Stimulated activated CD8-positive, alpha-beta memory T cell treated with anti-CD3 and anti-CD28 coated beads, Interleukin-4, amount 100 ng/mL, for 4 hours (primary cell): ENCODE data around the gene TFAP2E.

ENCODE experiments used
- DNase-seq, 2 donors: peaks; one replicate each; pipeline ENCODE4 v3.0.0-alpha.2; 2020; ENCODE audit warnings: low read depth in 2 of 2, low spot score in 1 of 2

Gene TFAP2E

GRCh38 chr1:35594005-35594760, 21.1 kb downstream of the TFAP2E start:
- no peak for DNase-seq

DNA sequence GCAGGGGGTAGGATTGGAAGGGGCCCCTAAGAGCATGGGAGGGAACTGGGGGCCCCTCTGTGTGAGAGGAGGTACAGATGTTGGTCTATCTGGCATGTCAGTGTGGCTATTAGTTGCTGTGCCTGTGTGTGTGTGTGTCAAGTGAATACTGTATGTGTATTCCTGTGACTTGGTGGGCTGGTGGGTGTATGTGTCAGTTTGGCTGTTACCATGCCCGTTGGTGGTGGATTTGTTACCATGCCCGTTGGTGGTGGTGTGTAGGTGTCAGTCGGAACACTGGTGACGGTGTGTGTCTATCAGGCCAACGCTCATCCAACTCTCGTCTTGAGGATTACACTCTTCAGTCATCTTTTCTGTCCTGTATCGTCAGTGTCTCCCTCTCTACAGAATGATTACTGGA, 22.6 kb downstream of the TFAP2E start:
- DNase-seq: no peak

- DNase-seq: no peak
Observed at GRCh38 chr1:35597870-35598269, 24.8 kb downstream of the TFAP2E start.

GRCh38 chr1:35598895-35599294, 25.8 kb downstream of the TFAP2E start:
- no peak for DNase-seq

DNA sequence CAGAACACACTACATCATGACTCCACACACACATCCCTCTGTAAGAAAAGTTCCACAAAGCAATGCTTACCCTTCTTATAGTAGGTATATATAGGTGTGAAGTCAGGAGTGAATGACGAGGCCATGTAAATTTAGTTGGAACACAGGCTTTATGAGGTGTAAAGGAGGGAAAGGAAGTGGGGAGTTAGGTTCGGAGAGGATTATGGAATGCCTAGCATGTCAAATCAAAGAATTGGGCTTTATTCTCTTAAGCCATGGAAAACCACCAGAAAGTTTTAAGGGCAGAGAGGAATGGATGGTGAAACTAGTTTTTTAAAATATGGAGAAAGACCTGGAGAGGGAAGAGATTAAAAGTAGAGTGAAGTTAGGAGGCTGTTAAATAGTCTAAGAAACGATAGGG, 26.3 kb downstream of the TFAP2E start:
- no peak for DNase-seq

DNA sequence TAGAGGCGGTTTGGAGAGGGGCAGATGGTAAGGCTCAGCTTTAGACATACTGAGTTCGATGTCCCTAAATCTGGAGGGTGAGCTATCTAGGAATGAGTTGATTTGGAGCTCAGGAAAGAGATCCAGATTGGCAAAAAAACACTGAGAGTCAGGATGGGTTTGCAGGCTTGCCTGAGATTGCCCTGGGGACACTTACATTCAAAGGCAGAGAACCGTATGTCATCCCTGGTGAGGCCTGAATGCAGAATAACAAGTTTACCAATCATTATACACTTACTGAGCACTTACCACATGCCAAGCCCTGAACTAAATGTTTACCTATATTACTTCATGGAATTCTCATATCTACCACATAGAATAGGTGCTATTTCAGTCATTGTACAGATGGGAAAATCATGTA, 27.5 kb downstream of the TFAP2E start:
- no peak for DNase-seq

GRCh38 chr1:35603468-35603867, 30.4 kb downstream of the TFAP2E start:
- DNase-seq: no peak

DNA sequence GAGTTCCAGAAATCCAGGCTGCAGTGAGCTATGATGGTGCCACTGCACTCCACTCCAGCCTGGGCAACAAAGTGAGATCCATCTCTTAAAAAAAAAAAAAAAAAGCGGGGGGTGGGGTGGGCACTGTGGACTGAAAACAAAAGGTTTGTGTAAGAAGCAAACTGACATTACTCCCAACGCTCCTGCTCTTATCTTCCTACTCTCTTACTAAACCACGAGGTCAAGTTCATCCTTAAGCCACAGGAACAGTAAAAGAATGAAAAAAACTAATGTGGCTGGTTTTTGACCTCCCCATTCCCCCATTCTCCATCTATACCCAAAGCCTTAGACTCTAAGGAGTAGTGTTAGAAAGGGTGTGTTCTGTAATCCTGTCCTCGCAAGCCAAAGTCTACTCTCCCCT, 30.8 kb downstream of the TFAP2E start:
- no peak for DNase-seq

DNA sequence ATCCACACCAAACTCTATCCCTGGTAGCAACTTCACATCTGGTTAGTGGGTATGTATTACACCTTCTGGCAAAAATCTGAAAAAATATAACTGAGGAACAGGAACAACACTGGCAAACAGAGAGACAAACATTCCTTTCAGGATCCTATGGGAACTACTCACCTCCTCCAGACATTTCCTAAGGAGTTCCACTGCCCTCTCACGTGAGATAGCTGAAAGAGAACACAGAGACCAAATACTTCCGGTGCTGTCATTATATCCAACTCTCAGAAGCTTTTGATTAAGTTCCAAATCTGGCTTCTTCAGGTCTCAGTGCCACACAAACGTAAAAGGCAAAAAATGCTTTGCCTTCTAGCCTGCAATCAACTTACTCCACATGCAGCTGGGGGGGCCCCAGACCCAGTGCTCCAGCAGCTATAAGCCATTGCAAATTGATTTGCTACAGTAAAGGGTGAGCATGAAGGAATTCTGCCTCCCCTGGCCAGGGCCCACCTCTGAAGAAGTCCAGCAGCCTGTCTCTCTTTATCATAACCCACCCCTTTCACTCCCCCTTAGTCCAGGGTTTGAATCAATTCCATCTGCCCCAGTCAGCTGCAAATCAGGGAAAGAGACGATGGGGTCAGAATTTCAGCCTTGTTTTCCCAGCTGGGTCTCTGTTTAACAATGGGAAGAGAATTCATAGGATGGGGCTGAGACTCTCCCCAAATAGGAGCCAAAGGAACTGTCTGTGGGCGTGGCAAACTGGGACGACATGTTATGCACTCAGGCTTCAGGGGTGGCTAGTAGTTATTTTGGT, 32.2 kb downstream of the TFAP2E start:
- DNase-seq: no peak

GRCh38 chr1:35605867-35606182, 32.7 kb downstream of the TFAP2E start:
- no peak for DNase-seq

DNA sequence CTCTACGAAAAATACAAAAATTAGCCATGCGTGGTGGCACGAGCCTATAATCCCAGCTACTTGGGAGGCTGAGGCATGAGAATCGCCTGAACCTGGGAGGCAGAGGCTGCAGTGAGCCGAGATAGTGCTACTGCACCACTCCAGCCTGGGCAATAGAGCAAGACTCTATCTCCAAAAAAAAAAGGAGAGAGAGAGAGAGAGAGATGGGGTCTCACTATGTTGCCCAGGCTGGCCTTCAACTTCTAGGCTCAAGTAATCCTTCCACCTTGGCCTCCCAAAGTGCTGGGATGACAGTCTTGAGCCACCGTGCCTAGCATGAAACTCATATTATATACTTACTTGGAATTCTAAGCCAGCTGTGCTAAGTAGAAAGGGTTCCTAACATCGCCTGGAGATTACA, 38.5 kb downstream of the TFAP2E start:
- DNase-seq: no peak

DNA sequence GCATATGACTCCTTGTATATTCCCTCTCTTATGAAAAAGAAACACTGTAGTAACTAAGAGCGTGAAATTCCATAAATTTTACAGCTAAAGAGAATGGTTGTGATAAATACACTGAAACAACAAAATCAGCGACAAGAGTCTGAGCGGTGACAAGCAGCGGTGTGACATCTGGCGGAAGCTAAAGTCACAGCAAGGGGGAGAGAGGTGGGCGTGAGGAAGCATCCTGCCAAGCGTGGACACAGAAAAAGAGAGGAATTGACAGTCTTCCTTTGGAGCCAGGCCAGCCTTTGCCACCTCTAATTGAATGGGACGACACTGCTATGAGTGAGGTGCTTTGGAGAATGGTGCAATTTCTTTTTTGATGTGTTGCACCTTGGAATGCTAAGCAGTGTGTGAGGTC, 42.3 kb downstream of the TFAP2E start:
- no peak for DNase-seq

DNA sequence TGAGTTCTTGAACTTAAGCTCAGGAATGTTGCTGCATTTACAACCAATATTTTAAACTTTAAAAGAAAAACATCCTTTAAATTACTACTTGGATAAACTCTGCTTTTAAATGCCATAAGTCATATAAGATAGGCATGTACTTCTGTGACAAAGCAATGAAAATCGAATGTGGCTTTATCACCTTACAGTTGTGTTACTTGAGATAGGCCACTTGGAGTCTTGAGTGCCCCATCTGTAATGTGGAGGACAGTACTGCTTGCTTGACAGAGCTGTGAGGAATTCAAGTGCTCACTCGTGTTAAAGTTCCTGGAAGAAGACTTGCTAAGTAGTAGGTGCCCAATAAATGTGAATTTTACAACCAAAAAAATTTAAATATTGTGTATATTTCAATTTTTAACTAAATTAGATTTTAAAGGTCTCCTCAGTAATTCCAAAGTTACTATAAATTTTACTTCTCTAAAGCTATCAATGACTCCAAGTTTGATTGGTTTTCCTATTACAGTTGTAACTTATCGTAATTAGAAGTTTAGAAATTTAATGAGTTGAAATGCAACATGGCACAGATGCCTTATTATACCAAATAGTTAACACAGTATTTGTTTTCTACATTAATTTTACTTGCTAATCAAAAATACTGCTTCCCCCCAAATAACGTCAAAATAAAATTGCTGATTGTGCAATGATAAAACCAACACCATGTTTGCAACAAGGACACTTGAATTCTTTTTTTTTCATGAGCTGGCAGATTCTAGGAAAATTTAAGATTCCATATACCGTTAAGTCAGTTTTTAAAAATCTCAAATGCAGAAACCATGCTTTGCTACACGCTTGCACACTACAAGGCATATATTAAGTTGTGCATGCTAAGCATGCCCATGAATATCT, 46.4 kb downstream of the TFAP2E start:
- no peak for DNase-seq

GRCh38 chr1:35622510-35623178, 49.5 kb downstream of the TFAP2E start:
- no peak for DNase-seq

GRCh38 chr1:35623832-35624231, 50.7 kb downstream of the TFAP2E start:
- DNase-seq: no peak

DNA sequence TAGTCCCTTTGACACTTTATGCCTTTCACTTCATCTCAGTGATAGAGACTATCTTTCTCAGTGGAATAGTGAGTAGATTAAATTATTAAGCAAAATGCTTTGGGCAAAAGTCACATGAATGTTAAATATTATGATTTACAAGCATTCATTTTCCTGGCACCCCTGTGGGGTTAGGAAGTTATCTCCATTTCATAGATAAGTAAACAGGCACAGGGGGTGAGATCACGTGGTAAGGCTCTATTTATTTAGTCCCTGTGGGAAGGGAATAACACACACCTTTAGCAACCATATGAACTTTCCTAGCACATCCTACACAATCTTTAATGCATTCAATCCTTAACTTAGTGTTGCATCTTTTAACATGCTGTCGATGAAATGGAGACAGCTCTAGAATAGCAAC, 55.9 kb downstream of the TFAP2E start:
- DNase-seq: no peak

DNA sequence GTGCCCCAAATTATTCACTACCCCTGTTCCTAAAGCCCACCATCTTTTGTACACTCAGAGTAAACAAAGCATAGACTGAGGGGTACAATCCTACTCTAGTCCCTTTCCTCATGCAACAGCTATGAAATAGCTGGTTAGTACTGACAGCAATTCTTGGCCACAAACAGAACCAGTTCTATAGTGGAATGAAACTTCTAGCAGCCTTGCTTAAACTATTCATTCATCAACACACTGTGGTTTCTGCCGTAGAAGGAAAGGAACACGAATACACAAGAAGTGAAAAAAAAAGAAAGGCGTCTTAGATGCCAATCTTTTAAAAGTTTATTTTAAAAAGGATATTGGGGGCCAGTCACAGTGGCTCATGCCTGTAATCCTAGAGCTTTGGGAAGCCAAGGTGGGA, 58.3 kb downstream of the TFAP2E start:
- DNase-seq: no peak

- DNase-seq: no peak
Observed at GRCh38 chr1:35633547-35633946, 60.4 kb downstream of the TFAP2E start.

GRCh38 chr1:35637401-35637809, 64.3 kb downstream of the TFAP2E start:
- DNase-seq: no peak

DNA sequence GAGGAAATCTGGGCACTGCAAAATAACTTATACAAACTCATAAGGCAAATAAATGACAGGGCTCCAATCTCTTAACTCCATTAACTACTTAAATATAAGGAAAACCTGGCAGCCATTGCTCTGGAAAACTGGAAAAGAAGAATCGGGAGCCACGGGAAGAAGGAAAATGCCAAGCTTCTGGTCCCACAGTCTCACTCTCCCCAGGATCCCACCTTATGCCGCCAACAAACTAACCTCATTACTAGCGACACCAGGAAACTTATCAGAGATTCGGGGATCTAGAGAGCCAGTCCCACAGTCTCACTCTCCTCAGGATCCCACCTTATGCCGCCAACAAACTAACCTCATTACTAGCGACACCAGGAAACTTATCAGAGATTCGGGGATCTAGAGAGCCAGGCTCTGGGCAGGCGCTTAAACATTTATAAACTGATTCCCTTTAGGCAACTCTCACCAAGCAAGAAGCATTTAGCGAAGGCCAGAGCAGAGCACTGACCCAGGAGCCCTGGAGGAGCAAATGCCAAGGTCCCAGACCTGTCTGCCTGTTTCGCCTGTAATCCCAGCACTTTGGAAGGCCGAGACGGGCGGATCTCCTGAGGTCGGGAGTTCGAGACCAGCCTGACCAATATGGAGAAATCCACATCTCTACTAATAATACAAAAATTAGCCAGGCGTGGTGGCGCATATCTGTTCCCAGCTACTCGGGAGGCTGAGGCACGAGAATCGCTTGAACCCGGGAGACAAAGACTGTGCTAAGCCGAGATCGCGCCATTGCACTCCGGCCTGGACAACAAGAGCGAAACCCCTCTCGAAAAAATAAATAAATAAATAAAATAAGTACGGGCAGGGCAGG, 67.5 kb downstream of the TFAP2E start:
- DNase-seq: no peak
